Measurements from ENCODE around the gene LDB3. TPM values are rescaled to one million over a fixed set of nuclear protein-coding genes. Genes with fewer than 3 reads are reported as not detected.

LDB3 gene
- total RNA-seq, 1 experiment from 2014 or later: 0.20 TPM

DNA sequence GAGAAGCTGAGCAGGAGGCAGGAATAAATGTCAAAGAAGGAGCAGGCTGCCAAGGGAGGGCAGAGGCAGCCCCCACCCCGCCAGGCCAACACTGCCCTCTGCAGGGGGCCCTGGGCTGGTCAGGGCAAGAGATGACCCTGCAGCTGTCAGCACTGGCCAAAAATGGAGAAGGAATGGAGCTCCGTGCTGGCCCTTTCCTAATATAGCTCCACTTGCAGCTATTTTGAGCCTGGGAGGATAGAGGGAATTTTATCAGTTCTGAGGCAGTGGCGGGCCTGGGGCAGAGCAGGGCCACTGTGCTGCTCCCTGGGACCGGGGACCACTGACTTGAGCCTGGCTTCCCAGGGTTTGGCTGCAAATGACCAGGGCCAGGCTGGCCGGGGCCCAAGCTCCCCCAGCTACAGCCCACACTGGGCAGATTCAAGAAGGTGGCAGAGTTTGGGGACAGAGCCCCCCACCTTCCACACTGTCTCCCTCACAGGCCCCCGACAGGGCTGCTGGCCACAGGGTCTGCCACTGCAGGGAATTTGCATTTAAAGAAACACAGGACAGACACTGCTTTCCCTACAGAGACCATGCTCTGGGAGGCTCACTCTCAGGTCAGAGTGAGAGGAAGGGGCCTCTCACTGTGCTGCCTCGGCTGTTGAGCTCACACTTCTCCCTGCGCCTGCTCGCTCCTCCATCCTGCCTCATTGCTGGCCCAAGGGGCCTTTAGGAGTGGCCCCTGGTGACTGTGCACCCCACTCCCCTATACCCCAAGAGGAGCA, 16.2 kb downstream of the LDB3 start:
- no TSS peak for BruUV-seq (replicated peaks)
- RAD21 ChIA-PET (ENCODE audit: low non-redundant PET in 1 of 2, low total read pairs in 2 of 2, uncharacterized antibody in 2 of 2, unreplicated experiment in 2 of 2): no interaction called here
- DNase-seq (ENCODE audit: low read depth, low spot score): no peak

DNA sequence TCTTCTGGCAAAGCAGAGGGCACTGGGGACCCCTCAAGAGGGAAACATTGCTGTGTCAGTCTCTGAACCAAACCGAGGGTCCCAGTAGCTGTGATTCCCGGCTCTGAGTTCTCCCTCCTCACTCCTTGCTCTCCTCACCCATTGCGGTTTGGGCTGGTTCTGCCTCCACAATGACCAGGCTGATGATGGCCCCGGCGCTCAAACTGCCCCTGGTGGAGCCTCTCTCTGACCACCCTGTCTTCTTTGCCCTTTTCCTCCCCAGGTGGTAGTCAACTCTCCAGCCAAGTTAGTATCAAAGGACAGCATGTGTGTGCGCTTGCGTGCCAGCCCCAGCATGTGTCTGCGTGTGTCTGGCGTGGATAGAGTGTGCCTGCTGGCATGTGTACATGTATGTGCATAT, 17.1 kb downstream of the LDB3 start:
- ATAC-seq (no peak), DNase-seq (ENCODE audit: low read depth, low spot score) (no peak)
- Histone ChIP-seq H3K4me1 (ENCODE audit: control insufficient read depth in 1 of 2, insufficient read depth in 2 of 2, low read length in 2 of 2) (no peaks in the 10 kb centered on the region), H4K20me1 (ENCODE audit: insufficient read depth) (no peaks in the 10 kb centered on the region), H3K27ac (ENCODE audit: low read depth, low read length) (no peak overlapping the region), H3K79me2 (ENCODE audit: insufficient read depth, low read length) (no peaks in the 10 kb centered on the region), H3K36me3 (ENCODE audit: control insufficient read depth in 1 of 2, insufficient read depth in 2 of 2, low read length in 2 of 2) (no peaks in the 10 kb centered on the region), H2AFZ (ENCODE audit: low read depth, low read length, poor library complexity, severe bottlenecking) (no peak overlapping the region), H3K4me2 (ENCODE audit: low read length) (no peak overlapping the region), H3K9me2 (ENCODE audit: insufficient read depth) (no peaks in the 10 kb centered on the region), H3K9ac (ENCODE audit: low read length) (no peak overlapping the region), H3K4me3 (replicated peaks in 1 of 2; ENCODE audit: low read depth in 1 of 2, low read length in 2 of 2) (no peak overlapping the region), H3K9me3 (ENCODE audit: control insufficient read depth in 1 of 2, insufficient read depth in 1 of 2, low read depth in 1 of 2, low read length in 2 of 2) (no peaks in the 10 kb centered on the region), H3K27me3 (ENCODE audit: insufficient read depth, low read length) (no peaks in the 10 kb centered on the region)
- ChIA-PET RAD21 (ENCODE audit: low non-redundant PET in 1 of 2, low total read pairs in 2 of 2, uncharacterized antibody in 2 of 2, unreplicated experiment in 2 of 2) (no interaction called here), POLR2A (interaction anchor here (1.0 kb wide), 1 partner anchor 273 kb away, joined by 3 read pairs; the partner anchor contains the start of gene SNCG), CTCF (interaction anchor here (1.0 to 2.2 kb wide), 4 partner anchors 8 to 277 kb away, joined by 3 to 9 read pairs (median 6); partner anchors contain the start of gene WAPL)
- no peak for TF ChIP-seq CBX3 (IDR thresholded peaks at IDR 0.05; ENCODE audit: low read depth)
- TF ChIP-seq EZH2 (IDR thresholded peaks at IDR 0.05): no peak
- no peak for TF ChIP-seq SRF (IDR thresholded peaks at IDR 0.05; ENCODE audit: low read depth)
- TF ChIP-seq EZH2phosphoT487 (IDR thresholded peaks at IDR 0.05; ENCODE audit: borderline replicate concordance): no peak
- TF ChIP-seq, protein P1, sequence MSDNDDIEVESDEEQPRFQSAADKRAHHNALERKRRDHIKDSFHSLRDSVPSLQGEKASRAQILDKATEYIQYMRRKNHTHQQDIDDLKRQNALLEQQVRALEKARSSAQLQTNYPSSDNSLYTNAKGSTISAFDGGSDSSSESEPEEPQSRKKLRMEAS (IDR thresholded peaks at IDR 0.05): no peak
- no TSS peak for BruUV-seq (replicated peaks)
- intact Hi-C loops (cut with micrococcal nuclease): no loop called here

More for the DNA sequence above, 16.2 kb downstream of the LDB3 start:
- ATAC-seq: peak; percentile 52
- Histone ChIP-seq H3K4me2 (ENCODE audit: low read length) (no peak overlapping the region), H2AFZ (ENCODE audit: low read depth, low read length, poor library complexity, severe bottlenecking) (no peak overlapping the region), H3K4me1 (ENCODE audit: control insufficient read depth in 1 of 2, insufficient read depth in 2 of 2, low read length in 2 of 2) (no peaks in the 10 kb centered on the region), H3K27ac (ENCODE audit: low read depth, low read length) (no peak overlapping the region), H3K9me2 (ENCODE audit: insufficient read depth) (no peaks in the 10 kb centered on the region), H4K20me1 (ENCODE audit: insufficient read depth) (no peaks in the 10 kb centered on the region), H3K27me3 (ENCODE audit: insufficient read depth, low read length) (no peaks in the 10 kb centered on the region), H3K9me3 (ENCODE audit: control insufficient read depth in 1 of 2, insufficient read depth in 1 of 2, low read depth in 1 of 2, low read length in 2 of 2) (no peaks in the 10 kb centered on the region), H3K4me3 (replicated peaks in 1 of 2; ENCODE audit: low read depth in 1 of 2, low read length in 2 of 2) (no peak overlapping the region), H3K36me3 (ENCODE audit: control insufficient read depth in 1 of 2, insufficient read depth in 2 of 2, low read length in 2 of 2) (no peaks in the 10 kb centered on the region), H3K9ac (ENCODE audit: low read length) (no peak overlapping the region), H3K79me2 (ENCODE audit: insufficient read depth, low read length) (no peaks in the 10 kb centered on the region)
- CTCF ChIA-PET: interaction anchor here (0.6 to 2.2 kb wide), 11 partner anchors 8 to 285 kb away, joined by 3 to 9 read pairs (median 4); partner anchors contain the start of gene WAPL
- TF ChIP-seq, protein P2, sequence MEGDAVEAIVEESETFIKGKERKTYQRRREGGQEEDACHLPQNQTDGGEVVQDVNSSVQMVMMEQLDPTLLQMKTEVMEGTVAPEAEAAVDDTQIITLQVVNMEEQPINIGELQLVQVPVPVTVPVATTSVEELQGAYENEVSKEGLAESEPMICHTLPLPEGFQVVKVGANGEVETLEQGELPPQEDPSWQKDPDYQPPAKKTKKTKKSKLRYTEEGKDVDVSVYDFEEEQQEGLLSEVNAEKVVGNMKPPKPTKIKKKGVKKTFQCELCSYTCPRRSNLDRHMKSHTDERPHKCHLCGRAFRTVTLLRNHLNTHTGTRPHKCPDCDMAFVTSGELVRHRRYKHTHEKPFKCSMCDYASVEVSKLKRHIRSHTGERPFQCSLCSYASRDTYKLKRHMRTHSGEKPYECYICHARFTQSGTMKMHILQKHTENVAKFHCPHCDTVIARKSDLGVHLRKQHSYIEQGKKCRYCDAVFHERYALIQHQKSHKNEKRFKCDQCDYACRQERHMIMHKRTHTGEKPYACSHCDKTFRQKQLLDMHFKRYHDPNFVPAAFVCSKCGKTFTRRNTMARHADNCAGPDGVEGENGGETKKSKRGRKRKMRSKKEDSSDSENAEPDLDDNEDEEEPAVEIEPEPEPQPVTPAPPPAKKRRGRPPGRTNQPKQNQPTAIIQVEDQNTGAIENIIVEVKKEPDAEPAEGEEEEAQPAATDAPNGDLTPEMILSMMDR (IDR thresholded peaks at IDR 0.05 in 2 of 3, conservative IDR thresholded peaks at IDR 0.05 in 1 of 3; ENCODE audit: borderline replicate concordance in 1 of 3, insufficient read depth in 1 of 3, low read depth in 2 of 3, low read length in 2 of 3): peak; percentile 37 to 65 (median 45); a peak in 5 of 6 replicates
- peak; percentile 80 for TF ChIP-seq RAD21 (IDR thresholded peaks at IDR 0.05; ENCODE audit: low read depth)
- TF ChIP-seq EGR1 (IDR thresholded peaks at IDR 0.05; ENCODE audit: low read depth): no peak
- POLR2A ChIA-PET: interaction anchor here (1.0 kb wide), 1 partner anchor 274 kb away, joined by 3 read pairs; the partner anchor contains the start of gene SNCG
- intact Hi-C loops (cut with micrococcal nuclease): loop anchor here (5.0 kb wide), 2 partner anchors 162 to 287 kb away; partner anchors contain the start of gene WAPL

Measured in HCT116 (cell line).